Liver (tissue), 9 donors: ENCODE results near the gene DHRS4. TPM values are rescaled to one million over a fixed set of nuclear protein-coding genes. Genes with fewer than 3 reads are reported as not detected.
"Not testable (repeated sequence)": the region's sequence is repeated elsewhere in the genome, so short reads cannot be mapped to it uniquely, and the experiment has no call there.

Experiments
- DNase-seq: peaks from one replicate; pipeline ENCODE4 v3.0.0-alpha.2; 2017; ENCODE audit warnings: low spot score
- H3K27ac ChIP-seq, 2 donors: one replicate each; pipeline ENCODE4 v1.7.0; 2013; ENCODE audit warnings: inconsistent platforms in 2 of 2, low read length in 2 of 2, control low read depth in 1 of 2, low read depth in 1 of 2, mild to moderate bottlenecking in 1 of 2
- H3K27me3 ChIP-seq, 4 donors: one replicate each; pipeline versions ENCODE4 v1.6.1 to v1.7.0; 2013; ENCODE audit warnings: low read length in 3 of 4, inconsistent platforms in 1 of 4, mild to moderate bottlenecking in 1 of 4, moderate library complexity in 1 of 4; ENCODE audit not compliant: control insufficient read depth in 4 of 4, insufficient read depth in 4 of 4
- H3K36me3 ChIP-seq, 4 donors: one replicate each; pipeline versions ENCODE4 v1.6.1 to v1.7.0; 2013; ENCODE audit warnings: low read length in 3 of 4, mild to moderate bottlenecking in 3 of 4, low read depth in 1 of 4, moderate library complexity in 1 of 4; ENCODE audit not compliant: control insufficient read depth in 4 of 4, insufficient read depth in 3 of 4
- H3K4me1 ChIP-seq, 4 donors: one replicate each; pipeline versions ENCODE4 v1.6.1 to v1.7.0; 2013; ENCODE audit warnings: low read length in 3 of 4, mild to moderate bottlenecking in 3 of 4, moderate library complexity in 1 of 4; ENCODE audit not compliant: control insufficient read depth in 4 of 4, insufficient read depth in 4 of 4
- H3K4me3 ChIP-seq, 3 donors: one replicate each; pipeline versions ENCODE4 v1.6.1 to v1.7.0; 2013; ENCODE audit warnings: low read length in 3 of 3, control low read depth in 1 of 3, low read depth in 1 of 3, mild to moderate bottlenecking in 1 of 3
- H3K9ac ChIP-seq, 2 donors: one replicate each; pipeline ENCODE4 v1.7.0; 2013; ENCODE audit warnings: low read length in 2 of 2, mild to moderate bottlenecking in 2 of 2, moderate library complexity in 2 of 2, control low read depth in 1 of 2, low read depth in 1 of 2
- H3K9me3 ChIP-seq, 4 donors: one replicate each; pipeline versions ENCODE4 v1.6.1 to v1.7.0; 2013; ENCODE audit warnings: low read length in 3 of 4; ENCODE audit not compliant: control insufficient read depth in 4 of 4
- EGR1 ChIP-seq, 2 donors: IDR thresholded peaks; 2 replicates each; pipeline ENCODE4 v1.6.1; 2016 to 2018; ENCODE audit warnings: antibody characterized with exemption in 2 of 2, low read depth in 2 of 2
- GABPA ChIP-seq, 2 donors: IDR thresholded peaks in 1 of 2; conservative IDR thresholded peaks in 1 of 2; 2 replicates each; pipeline ENCODE4 v1.6.1; 2016; ENCODE audit warnings: antibody characterized with exemption in 2 of 2, mild to moderate bottlenecking in 1 of 2, moderate library complexity in 1 of 2
- NR2F2 ChIP-seq: IDR thresholded peaks from 2 replicates; pipeline ENCODE4 v1.6.1; 2016; ENCODE audit warnings: antibody characterized with exemption
- RAD21 ChIP-seq, 2 donors: IDR thresholded peaks; 2 replicates each; pipeline ENCODE4 v1.6.1; 2016; ENCODE audit warnings: antibody characterized with exemption in 2 of 2, mild to moderate bottlenecking in 2 of 2
- RXRA ChIP-seq, 2 donors: IDR thresholded peaks; 2 replicates each; pipeline ENCODE4 v1.6.1; 2017 to 2018; ENCODE audit warnings: antibody characterized with exemption in 2 of 2, mild to moderate bottlenecking in 1 of 2
- WGBS: extraction: QIAGEN DNeasy Blood & Tissue Kit; methylation state at CpG from one replicate; pipeline ENCODE4 v1.1.7; 2013; 5-methylcytosine and 5-hydroxymethylcytosine counted together
- polyA plus RNA-seq, 2 donors: library from polyadenylated mRNA; stranded (reverse) in 1 of 2; unstranded in 1 of 2; fragments of 200-250 nt in 1 of 2; fragments of >200 nt in 1 of 2; fragmentation: Nextera tagmentation in 1 of 2; extraction: Ambion mirVana in 1 of 2; gene quantifications; one replicate each; pipeline versions ENCODE4 v1.2.1 to v1.2.3, GENCODE V29; 2013 to 2015
- total RNA-seq, 2 donors: library from RNA; depleted of rRNA; stranded (reverse); fragments of >200 nt; gene quantifications; one replicate each; pipeline ENCODE4 v1.2.3, GENCODE V29; 2014
- TF ChIP-seq, protein P1 (sequence below): IDR thresholded peaks from 2 replicates; pipeline ENCODE4 v1.6.1; 2016; ENCODE audit warnings: antibody characterized with exemption, mild to moderate bottlenecking
- TF ChIP-seq, protein P2 (sequence below): fragments of 150-350 bp; IDR thresholded peaks from 2 replicates; pipeline ENCODE4 v1.5.1; 2017; ENCODE audit warnings: improper control_type of control experiment, low read depth, low read length; ENCODE audit not compliant: missing input control
- donor health status: healthy.
- donor health status: healthy.
- donor health status: healthy.
- donor health status: healthy.
- donor health status: healthy.

DHRS4 gene
- total and polyA plus RNA-seq, 4 donors: 53.6 to 70.2 (median 61.5) TPM

- H3K9ac ChIP-seq, H3K27me3 ChIP-seq, DNase-seq, H3K36me3 ChIP-seq, H3K9me3 ChIP-seq, H3K4me3 ChIP-seq, H3K27ac ChIP-seq, H3K4me1 ChIP-seq: not testable (repeated sequence)
Observed at GRCh38 chr14:24001078-24001477, 47.5 kb downstream of the DHRS4 start.

- not testable (repeated sequence) for H3K4me1 ChIP-seq, H3K36me3 ChIP-seq, H3K9me3 ChIP-seq, DNase-seq, H3K9ac ChIP-seq, H3K27ac ChIP-seq, H3K4me3 ChIP-seq, H3K27me3 ChIP-seq
- WGBS: 91% methylated on average over 1 of the region's 2 CpGs
Observed at GRCh38 chr14:24001679-24002078, 48.1 kb downstream of the DHRS4 start.

- not testable (repeated sequence) for DNase-seq, H3K9ac ChIP-seq
Observed at GRCh38 chr14:24006471-24006816, 52.9 kb downstream of the DHRS4 start.

DNA sequence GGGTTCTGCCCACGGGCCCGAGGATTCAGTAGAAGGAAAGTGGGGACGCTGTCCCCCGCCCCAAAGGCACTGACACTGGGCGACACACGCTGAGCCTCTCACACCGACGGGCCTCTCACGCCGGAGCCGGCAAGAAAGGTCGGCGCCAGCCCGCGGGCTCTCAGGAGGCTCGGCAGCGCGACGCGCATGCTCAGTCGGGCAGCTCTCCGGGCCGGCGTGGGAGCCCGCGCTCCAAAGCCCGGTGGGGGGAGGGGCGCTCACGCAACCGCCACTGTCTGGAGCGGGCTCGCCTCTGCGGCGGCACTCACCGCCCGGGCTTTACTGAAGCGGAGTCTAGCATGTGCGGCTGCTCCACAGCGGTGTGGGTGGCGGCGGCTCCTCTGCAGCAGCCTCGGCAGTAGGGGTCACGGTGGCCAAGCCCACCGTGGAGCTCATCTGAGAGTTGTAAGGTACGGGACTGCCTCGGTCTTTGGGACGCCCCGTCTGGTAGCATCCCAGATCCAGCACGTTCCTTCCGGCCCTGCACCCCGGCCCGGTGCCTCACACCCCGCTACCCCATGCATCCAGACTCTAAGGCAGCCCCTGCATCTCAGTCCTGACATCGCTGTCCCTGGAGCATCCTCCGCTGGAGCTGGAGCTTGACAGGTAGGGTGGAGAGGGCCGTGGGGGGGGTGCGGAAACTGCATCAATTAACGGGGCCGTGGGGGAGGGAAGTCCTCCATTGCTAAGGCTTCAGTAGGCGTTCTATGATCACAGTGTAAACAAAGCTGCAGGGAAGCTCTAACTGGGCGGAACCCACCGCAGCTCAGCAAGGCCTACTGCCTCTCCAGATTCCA is 53.5 kb downstream of the DHRS4 start:
- peak; percentile 72 for DNase-seq
- WGBS: 6% methylated on average over 62 of the region's 62 CpGs
- peak overlapping the region in 2 of 3 donors; percentile 30 to 42 for H3K4me3 ChIP-seq

More at GRCh38 chr14:24006471-24006816, 52.9 kb downstream of the DHRS4 start:
- H3K4me1 ChIP-seq, H3K27me3 ChIP-seq, H3K9me3 ChIP-seq, H3K27ac ChIP-seq, H3K36me3 ChIP-seq: not testable (repeated sequence)
- WGBS: 2% methylated on average over 6 of the region's 15 CpGs
- H3K4me3 ChIP-seq: peak overlapping the region in 1 of 3 donors; percentile 42

DNA sequence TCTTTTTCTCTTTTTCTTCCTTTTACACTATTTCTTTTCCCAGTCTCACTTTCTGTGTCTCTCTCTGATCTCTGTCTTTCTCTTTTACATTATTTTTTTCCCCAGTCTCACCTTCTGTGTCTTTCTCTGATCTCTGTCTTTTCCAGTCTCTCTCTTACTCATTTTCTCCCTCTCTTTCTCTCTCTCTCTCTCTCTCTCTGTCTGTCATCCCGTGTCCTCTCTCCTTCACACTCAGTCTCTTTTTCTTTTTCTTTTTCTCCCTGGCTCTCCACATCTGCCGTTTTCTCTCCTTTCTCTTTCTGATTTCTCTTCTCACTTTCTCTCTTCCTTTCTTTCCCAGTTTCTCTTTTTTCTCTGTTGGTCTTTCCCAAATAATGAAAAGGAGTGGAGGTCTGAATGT is 57.5 kb downstream of the DHRS4 start:
- no peak overlapping the region for H3K9ac ChIP-seq
- H3K4me1 ChIP-seq: peaks cover 0 to 20% (median 19%) of the 10 kb centered on the region in 4 donors
- H3K4me3 ChIP-seq: no peak overlapping the region
- no peak for TF ChIP-seq RAD21 (IDR thresholded peaks at IDR 0.05)
- TF ChIP-seq EGR1 (IDR thresholded peaks at IDR 0.05; ENCODE audit: low read depth in 2 of 2): no peak
- no peak for TF ChIP-seq NR2F2
- TF ChIP-seq RXRA (IDR thresholded peaks at IDR 0.05): no peak
- TF ChIP-seq, protein P1, sequence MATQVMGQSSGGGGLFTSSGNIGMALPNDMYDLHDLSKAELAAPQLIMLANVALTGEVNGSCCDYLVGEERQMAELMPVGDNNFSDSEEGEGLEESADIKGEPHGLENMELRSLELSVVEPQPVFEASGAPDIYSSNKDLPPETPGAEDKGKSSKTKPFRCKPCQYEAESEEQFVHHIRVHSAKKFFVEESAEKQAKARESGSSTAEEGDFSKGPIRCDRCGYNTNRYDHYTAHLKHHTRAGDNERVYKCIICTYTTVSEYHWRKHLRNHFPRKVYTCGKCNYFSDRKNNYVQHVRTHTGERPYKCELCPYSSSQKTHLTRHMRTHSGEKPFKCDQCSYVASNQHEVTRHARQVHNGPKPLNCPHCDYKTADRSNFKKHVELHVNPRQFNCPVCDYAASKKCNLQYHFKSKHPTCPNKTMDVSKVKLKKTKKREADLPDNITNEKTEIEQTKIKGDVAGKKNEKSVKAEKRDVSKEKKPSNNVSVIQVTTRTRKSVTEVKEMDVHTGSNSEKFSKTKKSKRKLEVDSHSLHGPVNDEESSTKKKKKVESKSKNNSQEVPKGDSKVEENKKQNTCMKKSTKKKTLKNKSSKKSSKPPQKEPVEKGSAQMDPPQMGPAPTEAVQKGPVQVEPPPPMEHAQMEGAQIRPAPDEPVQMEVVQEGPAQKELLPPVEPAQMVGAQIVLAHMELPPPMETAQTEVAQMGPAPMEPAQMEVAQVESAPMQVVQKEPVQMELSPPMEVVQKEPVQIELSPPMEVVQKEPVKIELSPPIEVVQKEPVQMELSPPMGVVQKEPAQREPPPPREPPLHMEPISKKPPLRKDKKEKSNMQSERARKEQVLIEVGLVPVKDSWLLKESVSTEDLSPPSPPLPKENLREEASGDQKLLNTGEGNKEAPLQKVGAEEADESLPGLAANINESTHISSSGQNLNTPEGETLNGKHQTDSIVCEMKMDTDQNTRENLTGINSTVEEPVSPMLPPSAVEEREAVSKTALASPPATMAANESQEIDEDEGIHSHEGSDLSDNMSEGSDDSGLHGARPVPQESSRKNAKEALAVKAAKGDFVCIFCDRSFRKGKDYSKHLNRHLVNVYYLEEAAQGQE: no peak
- TF ChIP-seq GABPA (IDR thresholded peaks at IDR 0.05 in 1 of 2, conservative IDR thresholded peaks at IDR 0.05 in 1 of 2): no peak
- TF ChIP-seq, protein P2, sequence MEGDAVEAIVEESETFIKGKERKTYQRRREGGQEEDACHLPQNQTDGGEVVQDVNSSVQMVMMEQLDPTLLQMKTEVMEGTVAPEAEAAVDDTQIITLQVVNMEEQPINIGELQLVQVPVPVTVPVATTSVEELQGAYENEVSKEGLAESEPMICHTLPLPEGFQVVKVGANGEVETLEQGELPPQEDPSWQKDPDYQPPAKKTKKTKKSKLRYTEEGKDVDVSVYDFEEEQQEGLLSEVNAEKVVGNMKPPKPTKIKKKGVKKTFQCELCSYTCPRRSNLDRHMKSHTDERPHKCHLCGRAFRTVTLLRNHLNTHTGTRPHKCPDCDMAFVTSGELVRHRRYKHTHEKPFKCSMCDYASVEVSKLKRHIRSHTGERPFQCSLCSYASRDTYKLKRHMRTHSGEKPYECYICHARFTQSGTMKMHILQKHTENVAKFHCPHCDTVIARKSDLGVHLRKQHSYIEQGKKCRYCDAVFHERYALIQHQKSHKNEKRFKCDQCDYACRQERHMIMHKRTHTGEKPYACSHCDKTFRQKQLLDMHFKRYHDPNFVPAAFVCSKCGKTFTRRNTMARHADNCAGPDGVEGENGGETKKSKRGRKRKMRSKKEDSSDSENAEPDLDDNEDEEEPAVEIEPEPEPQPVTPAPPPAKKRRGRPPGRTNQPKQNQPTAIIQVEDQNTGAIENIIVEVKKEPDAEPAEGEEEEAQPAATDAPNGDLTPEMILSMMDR: no peak
- no peak for DNase-seq
- H3K36me3 ChIP-seq: no peaks in the 10 kb centered on the region
- WGBS: 85% methylated on average over 2 of the region's 2 CpGs
- H3K27me3 ChIP-seq: no peaks in the 10 kb centered on the region
- H3K27ac ChIP-seq: no peak overlapping the region
- H3K9me3 ChIP-seq: no peaks in the 10 kb centered on the region

More for the DNA sequence above, 53.5 kb downstream of the DHRS4 start:
- not testable (repeated sequence) for H3K36me3 ChIP-seq, H3K9ac ChIP-seq, H3K9me3 ChIP-seq, H3K4me1 ChIP-seq, H3K27ac ChIP-seq, H3K27me3 ChIP-seq

GRCh38 chr14:24012726-24013273 is 59.2 kb downstream of the DHRS4 start:
- H3K27ac ChIP-seq: peak overlapping the region in 1 of 2 donors; percentile 9
- not testable (repeated sequence) for H3K36me3 ChIP-seq, H3K9ac ChIP-seq

More at GRCh38 chr14:24012726-24013273, 59.2 kb downstream of the DHRS4 start:
- not testable (repeated sequence) for H3K4me3 ChIP-seq, H3K27me3 ChIP-seq, H3K9me3 ChIP-seq, DNase-seq
- 28% methylated on average over 4 of the region's 4 CpGs for WGBS
- H3K4me1 ChIP-seq: peaks cover 0 to 20% (median 19%) of the 10 kb centered on the region in 4 donors
